ENCODE measurements around the gene PRR23B. TPM values are rescaled to one million over a fixed set of nuclear protein-coding genes. Genes with fewer than 3 reads are reported as not detected.

The PRR23B gene
- total RNA-seq, 4 donors from 2014 or later: not detected

GRCh38 chr3:138984816-138985215 is 35.9 kb downstream of the PRR23B start:
- in situ Hi-C loops (cut with MboI; ENCODE audit: low pct_ligation_motif_present in 1 of 4, low pct_unique_long_range_greater_than_20kb in 1 of 4, low sequenced_read_pairs in 3 of 4) (no loop called here), intact Hi-C loops (cut with DNase I; ENCODE audit: low total_unique reads) (loop anchor here (5.0 kb wide), 1 partner anchor 1593 kb away; no protein-coding TSS in a partner anchor)
- Histone ChIP-seq H3K4me1 (no peaks in the 10 kb centered on the region), H3K27ac (no peak overlapping the region), H3K36me3 (no peaks in the 10 kb centered on the region), H3K4me3 (no peak overlapping the region), H3K27me3 (no peaks in the 10 kb centered on the region), H3K9me3 (no peaks in the 10 kb centered on the region)
- WGBS, 2 donors (ENCODE audit: low coverage in 1 of 2): 56 to 60% methylated on average over 1 to 3 of the region's 3 CpGs
- no peak for DNase-seq
- TF ChIP-seq POLR2A (IDR thresholded peaks at IDR 0.05) (no peak), POLR2AphosphoS5 (IDR thresholded peaks at IDR 0.05) (no peak), EP300 (IDR thresholded peaks at IDR 0.05; ENCODE audit: low read depth) (no peak), CTCF (IDR thresholded peaks at IDR 0.05) (no peak)

- no peaks in the 10 kb centered on the region for H3K36me3 ChIP-seq
- TF ChIP-seq POLR2AphosphoS5 (IDR thresholded peaks at IDR 0.05) (no peak), EP300 (IDR thresholded peaks at IDR 0.05; ENCODE audit: low read depth) (no peak), CTCF (IDR thresholded peaks at IDR 0.05) (no peak), POLR2A (IDR thresholded peaks at IDR 0.05) (no peak)
- H3K4me3 ChIP-seq: no peak overlapping the region
- H3K9me3 ChIP-seq: no peaks in the 10 kb centered on the region
- H3K27me3 ChIP-seq: no peaks in the 10 kb centered on the region
- DNase-seq: no peak
- intact Hi-C loops (cut with DNase I; ENCODE audit: low total_unique reads): no loop called here
- in situ Hi-C loops (cut with MboI; ENCODE audit: low pct_ligation_motif_present in 1 of 4, low pct_unique_long_range_greater_than_20kb in 1 of 4, low sequenced_read_pairs in 3 of 4): no loop called here
- H3K4me1 ChIP-seq: no peaks in the 10 kb centered on the region
- no peak overlapping the region for H3K27ac ChIP-seq
Measured at GRCh38 chr3:138976047-138976446, 44.7 kb downstream of the PRR23B start.

- H3K4me1 ChIP-seq: no peaks in the 10 kb centered on the region
- no peak for DNase-seq
- no peaks in the 10 kb centered on the region for H3K27me3 ChIP-seq
- TF ChIP-seq POLR2AphosphoS5 (IDR thresholded peaks at IDR 0.05) (no peak), EP300 (IDR thresholded peaks at IDR 0.05; ENCODE audit: low read depth) (no peak), CTCF (IDR thresholded peaks at IDR 0.05) (no peak), POLR2A (IDR thresholded peaks at IDR 0.05) (no peak)
- H3K36me3 ChIP-seq: no peaks in the 10 kb centered on the region
- H3K4me3 ChIP-seq: no peak overlapping the region
- WGBS, 2 donors (ENCODE audit: low coverage in 1 of 2): 93% methylated on average over 8 of the region's 8 CpGs; no CpG with 5 or more reads in 1 of the 2 donors
- H3K27ac ChIP-seq: no peak overlapping the region
- no peaks in the 10 kb centered on the region for H3K9me3 ChIP-seq
- intact Hi-C loops (cut with DNase I; ENCODE audit: low total_unique reads): no loop called here
- in situ Hi-C loops (cut with MboI; ENCODE audit: low pct_ligation_motif_present in 1 of 4, low pct_unique_long_range_greater_than_20kb in 1 of 4, low sequenced_read_pairs in 3 of 4): no loop called here
Measured at GRCh38 chr3:138975351-138975750, 45.4 kb downstream of the PRR23B start.

GRCh38 chr3:138974462-138974861 is 46.3 kb downstream of the PRR23B start:
- H3K9me3 ChIP-seq: no peaks in the 10 kb centered on the region
- in situ Hi-C loops (cut with MboI; ENCODE audit: low pct_ligation_motif_present in 1 of 4, low pct_unique_long_range_greater_than_20kb in 1 of 4, low sequenced_read_pairs in 3 of 4): no loop called here
- WGBS, 2 donors (ENCODE audit: low coverage in 1 of 2): 77% methylated on average over 5 of the region's 5 CpGs; no CpG with 5 or more reads in 1 of the 2 donors
- H3K27me3 ChIP-seq: peaks cover 5% of the 10 kb centered on the region
- TF ChIP-seq EP300 (IDR thresholded peaks at IDR 0.05; ENCODE audit: low read depth) (no peak), POLR2AphosphoS5 (IDR thresholded peaks at IDR 0.05) (no peak), POLR2A (IDR thresholded peaks at IDR 0.05) (no peak), CTCF (IDR thresholded peaks at IDR 0.05) (no peak)
- no peak for DNase-seq
- intact Hi-C loops (cut with DNase I; ENCODE audit: low total_unique reads): no loop called here
- H3K36me3 ChIP-seq: no peaks in the 10 kb centered on the region
- no peaks in the 10 kb centered on the region for H3K4me1 ChIP-seq
- H3K4me3 ChIP-seq: no peak overlapping the region
- no peak overlapping the region for H3K27ac ChIP-seq
